NCI-H1694 (cell line): ENCODE results near the gene USF2.
"Not testable (repeated sequence)": the region's sequence is repeated elsewhere in the genome, so short reads cannot be mapped to it uniquely, and the experiment has no call there.

ENCODE experiments used
- DNase-seq: peaks from one replicate; lab custom pipeline; 2025; lab: John Stamatoyannopoulos, UW

USF2 gene

GRCh38 chr19:35285465-35285864, 16.7 kb downstream of the USF2 start:
- DNase-seq = not testable (repeated sequence)

GRCh38 chr19:35286101-35286500, 17.3 kb downstream of the USF2 start:
- DNase-seq = not testable (repeated sequence)

GRCh38 chr19:35287713-35288112, 19.0 kb downstream of the USF2 start:
- DNase-seq = no peak

GRCh38 chr19:35288331-35288730, 19.6 kb downstream of the USF2 start:
- no peak for DNase-seq

- no peak for DNase-seq
Measured at GRCh38 chr19:35288906-35289305, 20.1 kb downstream of the USF2 start.

GRCh38 chr19:35290381-35291127, 21.8 kb downstream of the USF2 start:
- no peak for DNase-seq

- DNase-seq = no peak
Measured at GRCh38 chr19:35291259-35291658, 22.5 kb downstream of the USF2 start.

GRCh38 chr19:35291916-35292315, 23.2 kb downstream of the USF2 start, which contains the start of gene MAG:
TSS of gene MAG (plus strand) at chr19:35292161. CDS start at chr19:35295409, 3,248 bp downstream.
- no peak for DNase-seq

GRCh38 chr19:35292421-35293362, 23.9 kb downstream of the USF2 start:
- DNase-seq = no peak

- DNase-seq = no peak
Measured at GRCh38 chr19:35293363-35293739, 24.6 kb downstream of the USF2 start.

GRCh38 chr19:35293808-35294207, 25.0 kb downstream of the USF2 start:
- DNase-seq = no peak

GRCh38 chr19:35294328-35294727, 25.6 kb downstream of the USF2 start:
- DNase-seq = no peak

- DNase-seq = no peak
Measured at GRCh38 chr19:35294859-35295791, 26.4 kb downstream of the USF2 start.

GRCh38 chr19:35295792-35296462, 27.2 kb downstream of the USF2 start:
- no peak for DNase-seq

GRCh38 chr19:35296644-35297514, 28.1 kb downstream of the USF2 start:
- no peak for DNase-seq

GRCh38 chr19:35297515-35297848, 28.7 kb downstream of the USF2 start:
- no peak for DNase-seq

- DNase-seq = no peak
Measured at GRCh38 chr19:35297922-35298321, 29.2 kb downstream of the USF2 start.

- no peak for DNase-seq
Measured at GRCh38 chr19:35298561-35298972, 29.8 kb downstream of the USF2 start.

GRCh38 chr19:35299523-35300338, 31.0 kb downstream of the USF2 start:
- no peak for DNase-seq

- no peak for DNase-seq
Measured at GRCh38 chr19:35300339-35300649, 31.5 kb downstream of the USF2 start.
